NCI-H187 treated with DMSO at 0.1 percent for 48 hours (cell line): Measurements from ENCODE around the gene NIP7.

Source experiments
- DNase-seq: peaks from one replicate; lab custom pipeline; 2025; lab: John Stamatoyannopoulos, UW

The NIP7 gene

DNA sequence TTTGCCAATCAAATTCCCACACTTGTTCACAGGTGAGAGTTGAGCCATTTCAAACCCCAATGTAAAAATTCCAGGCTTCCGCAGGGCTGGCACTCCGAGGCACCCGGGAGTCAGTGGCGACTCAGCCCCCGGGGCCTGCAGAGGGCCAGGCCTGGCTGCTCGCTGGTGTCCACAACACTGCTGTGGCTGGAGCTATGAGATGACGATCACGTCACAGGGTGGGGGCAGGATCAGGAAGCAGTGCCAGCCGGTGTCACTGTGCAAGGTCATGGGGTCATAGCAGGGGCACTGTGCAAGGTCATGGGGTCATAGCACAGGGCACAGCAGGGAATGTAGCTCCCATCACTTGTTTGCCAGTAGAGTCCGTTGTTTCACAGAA is 20.7 kb upstream of the NIP7 start:
- no peak for DNase-seq

DNA sequence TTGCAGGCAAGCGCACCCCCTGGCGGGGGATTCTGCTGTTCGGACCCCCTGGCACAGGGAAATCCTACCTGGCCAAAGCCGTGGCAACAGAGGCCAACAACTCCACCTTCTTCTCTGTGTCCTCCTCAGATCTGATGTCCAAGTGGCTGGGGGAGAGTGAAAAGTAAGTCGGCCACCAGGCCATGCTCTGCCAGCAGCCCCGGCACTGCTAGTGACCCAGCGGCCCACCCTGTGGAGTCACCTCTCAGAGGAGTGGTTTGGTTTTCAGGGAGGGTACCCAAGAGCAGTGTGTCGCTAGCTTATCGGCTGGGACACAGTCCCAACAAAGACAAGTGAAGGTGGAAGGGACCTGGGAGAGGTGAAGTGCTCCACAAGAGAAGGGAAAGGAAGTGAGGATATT is 20.2 kb upstream of the NIP7 start:
- no peak for DNase-seq

- no peak for DNase-seq
These were observed 19.5 kb upstream of the NIP7 start for GRCh38 chr16:69319826-69320739.

DNA sequence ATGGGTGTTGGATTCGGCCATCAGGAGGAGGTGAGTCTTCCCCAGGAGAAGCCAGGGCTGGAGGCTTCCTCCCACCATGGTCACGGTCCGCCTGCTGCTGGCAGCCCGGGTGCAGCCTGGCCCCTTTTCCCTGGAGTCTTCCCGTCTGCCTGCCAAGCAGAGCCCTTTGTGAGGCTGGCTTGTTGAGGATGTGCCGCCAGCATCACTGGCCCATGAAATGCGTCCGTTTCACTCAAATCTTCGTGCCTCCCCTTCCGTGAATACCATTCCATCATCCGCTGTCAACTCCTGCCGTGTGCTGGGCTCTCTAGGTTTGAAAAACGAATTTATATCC is 18.9 kb upstream of the NIP7 start:
- DNase-seq, result no peak

- DNase-seq, result no peak
These were observed 18.5 kb upstream of the NIP7 start for GRCh38 chr16:69321080-69321479.

DNA sequence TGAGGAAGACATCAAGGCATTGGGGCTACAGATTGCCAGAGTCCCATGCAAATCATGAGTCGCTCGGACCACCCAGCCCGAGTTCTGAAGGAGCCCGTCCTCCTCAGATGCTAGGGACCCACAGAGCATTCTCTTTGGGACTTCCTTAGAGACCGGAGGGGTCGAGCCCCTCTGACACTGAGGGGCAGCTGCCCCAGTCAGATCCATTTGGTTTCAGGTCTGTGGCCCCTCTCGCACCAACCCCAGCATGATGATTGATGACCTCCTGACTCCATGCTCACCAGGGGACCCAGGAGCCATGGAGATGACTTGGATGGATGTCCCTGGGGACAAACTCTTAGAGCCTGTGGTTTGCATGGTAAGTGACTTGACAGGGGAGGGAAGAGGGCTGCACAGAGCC is 17.2 kb upstream of the NIP7 start:
- no peak for DNase-seq

GRCh38 chr16:69323415-69323814 is 16.2 kb upstream of the NIP7 start:
- DNase-seq, result no peak

- no peak for DNase-seq
These were observed 15.5 kb upstream of the NIP7 start for GRCh38 chr16:69324013-69324531.

GRCh38 chr16:69324585-69325253 is 14.9 kb upstream of the NIP7 start:
- no peak for DNase-seq

GRCh38 chr16:69325784-69326171 is 13.8 kb upstream of the NIP7 start:
- no peak for DNase-seq

- no peak for DNase-seq
These were observed 13.2 kb upstream of the NIP7 start for GRCh38 chr16:69326172-69326873.

GRCh38 chr16:69327585-69328310 is 11.8 kb upstream of the NIP7 start:
- DNase-seq, result no peak

DNA sequence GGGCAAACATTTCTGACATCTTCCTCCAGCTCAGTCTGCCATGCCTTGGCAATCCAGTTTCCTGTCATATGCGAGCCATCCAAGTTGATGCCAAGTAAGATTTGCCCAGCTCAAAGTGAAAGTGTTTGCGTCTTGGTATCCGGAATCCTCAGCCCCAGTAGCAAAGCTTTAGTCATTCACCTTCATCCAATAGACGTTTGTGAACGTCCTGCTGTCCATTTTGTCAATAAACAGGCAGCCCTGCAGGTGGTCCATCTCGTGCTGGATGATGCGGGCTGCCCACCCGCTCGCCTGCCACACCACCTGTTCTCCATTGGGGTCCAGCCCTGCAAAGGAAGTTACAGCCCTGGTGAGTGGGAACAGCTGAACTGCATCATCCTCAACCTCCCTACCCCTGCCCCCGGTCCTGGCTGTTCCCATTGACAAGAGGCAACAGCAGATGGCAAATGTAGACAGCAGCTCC is 10.7 kb upstream of the NIP7 start:
- no peak for DNase-seq

- DNase-seq, result no peak
These were observed 9.9 kb upstream of the NIP7 start for GRCh38 chr16:69329369-69330285.

DNA sequence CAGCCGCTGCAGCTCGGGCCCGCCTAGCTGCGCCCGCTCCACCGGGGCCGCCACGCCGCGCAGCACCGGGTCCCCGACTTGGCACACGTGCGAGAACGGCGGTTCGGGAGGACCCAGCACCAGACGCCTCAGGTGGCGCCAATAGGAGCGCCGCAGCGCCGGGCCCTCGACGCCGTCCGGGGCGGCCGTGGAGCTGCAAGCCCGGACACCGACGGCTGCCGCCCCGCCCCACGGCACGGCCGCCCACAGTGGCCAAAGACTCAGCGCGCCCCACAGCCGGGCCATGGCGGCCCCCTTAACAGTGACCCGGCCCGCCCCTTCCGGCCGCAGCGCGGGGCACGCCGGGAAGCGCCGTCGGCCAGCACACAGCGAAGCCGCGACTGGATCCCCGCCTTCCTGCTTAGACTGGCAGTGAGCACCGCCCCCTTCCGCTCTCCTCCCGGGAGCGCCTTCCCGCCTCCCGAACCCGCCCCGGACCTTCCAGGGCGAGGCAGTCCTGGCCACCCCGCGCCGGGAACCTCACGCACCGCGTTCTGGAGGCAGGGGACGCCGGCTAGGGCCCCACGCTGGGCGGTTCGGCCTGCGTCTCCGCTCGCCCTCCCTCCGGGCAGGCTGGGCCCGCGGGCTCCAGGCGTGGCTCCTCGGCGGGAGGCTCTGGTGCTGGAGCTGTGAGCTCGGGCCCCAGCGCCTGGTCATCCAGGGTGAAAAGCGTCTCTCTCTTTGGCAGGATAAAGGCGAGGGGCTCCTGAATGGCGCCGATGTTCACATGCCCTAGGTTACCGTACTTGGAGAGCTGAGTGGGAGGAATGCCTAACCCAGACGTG is 9.1 kb upstream of the NIP7 start, which contains the start of gene PDF:
Gene PDF (minus strand): TSS at position 303 of the 824 bp plus-strand sequence. CDS start 18 bp downstream, at position 285.
- peak; percentile 5 for DNase-seq

GRCh38 chr16:69334696-69335095 is 4.9 kb upstream of the NIP7 start:
- no peak for DNase-seq

DNA sequence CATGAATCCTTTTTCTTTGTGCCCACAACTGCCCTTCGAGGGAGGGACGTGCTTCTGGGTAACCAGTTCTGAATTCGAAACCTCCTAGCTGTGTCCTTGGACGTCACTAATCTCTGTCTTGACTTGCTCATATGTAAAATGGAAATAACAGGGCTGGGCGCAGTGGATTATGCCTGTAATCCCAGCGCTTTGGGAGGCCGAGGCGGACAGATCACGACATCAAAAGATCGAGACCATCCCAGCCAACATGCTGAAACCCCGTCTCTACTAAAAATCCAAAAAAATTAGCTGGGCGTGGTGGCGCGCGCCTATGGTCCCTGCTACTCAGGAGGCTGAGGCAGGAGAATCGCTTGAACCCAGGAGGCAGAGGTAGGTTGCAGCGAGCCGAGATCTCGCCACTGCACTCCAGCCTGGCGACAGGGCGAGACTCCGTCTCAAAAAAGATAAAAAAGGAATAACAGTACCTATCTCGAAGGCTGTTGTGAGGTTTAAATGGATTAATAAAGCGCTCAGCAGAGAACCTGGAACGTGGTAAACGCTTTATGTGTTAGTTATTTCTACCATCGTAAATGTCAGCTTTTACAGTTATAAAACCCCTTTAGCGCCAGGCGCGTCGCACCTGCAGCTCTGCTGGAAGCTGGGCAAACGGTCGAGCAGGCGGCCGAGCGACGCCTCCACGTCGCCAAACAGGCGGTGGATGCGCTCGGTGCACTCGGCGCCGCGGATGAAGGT is 849 bp upstream of the NIP7 start:
- no peak for DNase-seq

- DNase-seq, result no peak
These were observed 598 bp downstream of the NIP7 start for GRCh38 chr16:69340095-69340644.

- no peak for DNase-seq
These were observed 4.6 kb downstream of the NIP7 start for GRCh38 chr16:69344171-69344570.
